H1 (cell line): Measurements from ENCODE around the gene EML1. TPM values are rescaled to one million over a fixed set of nuclear protein-coding genes. Genes with fewer than 3 reads are reported as not detected.
A peak's percentile ranks its signal among the peaks of the same experiment; 100 is the strongest.

ENCODE experiments used
- CTCF ChIA-PET: fragments of 300-600 bp; sonication (Branson Sonifier 250); formaldehyde crosslinking; loops from one replicate; lab custom pipeline; 2021; ENCODE audit not compliant: partially characterized antibody; lab: Charles Lee
- POLR2A ChIA-PET: fragments of 300-600 bp; sonication (Branson Sonifier 250); formaldehyde crosslinking; loops from one replicate; lab custom pipeline; 2021; ENCODE audit warnings: inconsistent platforms; ENCODE audit not compliant: partially characterized antibody; lab: Charles Lee
- DNase-seq, 2 experiments: peaks; one replicate each; pipeline versions ENCODE4 v3.0.0 to v3.0.0-alpha.2; 2010 to 2022; ENCODE audit warnings: low spot score in 2 of 2, low read depth in 1 of 2, mixed read lengths in 1 of 2
- FAIRE-seq: peaks from 2 replicates; lab custom pipeline; 2011; peaks lifted over from hg19 to GRCh38; lab: Jason Lieb, UNC
- H2AFZ ChIP-seq: 2 replicates; pipeline ENCODE4 v1.8.1; 2012; ENCODE audit warnings: low read length, inconsistent platforms
- H2AK5ac ChIP-seq: 2 replicates; pipeline ENCODE4 v1.6.1; 2013; ENCODE audit warnings: low read depth, low read length
- H2BK120ac ChIP-seq: replicated peaks from 2 replicates; pipeline ENCODE3; 2013; ENCODE audit warnings: low read depth, low read length, inconsistent platforms
- H2BK12ac ChIP-seq: 2 replicates; pipeline ENCODE4 v1.6.1; 2013; ENCODE audit warnings: low read depth, low read length
- H2BK15ac ChIP-seq: 2 replicates; pipeline ENCODE4 v1.6.1; 2013; ENCODE audit warnings: low read length
- H2BK20ac ChIP-seq: 2 replicates; pipeline ENCODE4 v1.6.1; 2013; ENCODE audit warnings: low read length
- H2BK5ac ChIP-seq: 2 replicates; pipeline ENCODE4 v1.6.1; 2013; ENCODE audit warnings: low read depth, low read length
- H3K14ac ChIP-seq: 2 replicates; pipeline ENCODE4 v1.6.1; 2013; ENCODE audit warnings: inconsistent platforms; ENCODE audit not compliant: insufficient read length
- H3K18ac ChIP-seq: 2 replicates; pipeline ENCODE4 v1.6.1; 2013; ENCODE audit warnings: low read length; ENCODE audit errors: extremely low read depth
- H3K23ac ChIP-seq: 2 replicates; pipeline ENCODE4 v1.6.1; 2013; ENCODE audit warnings: inconsistent platforms; ENCODE audit not compliant: insufficient read length
- H3K23me2 ChIP-seq: 2 replicates; pipeline ENCODE4 v1.6.1; 2013; ENCODE audit warnings: low read depth, low read length
- H3K27ac ChIP-seq: 2 replicates; pipeline ENCODE4 v1.6.1; 2011; ENCODE audit warnings: low read depth, low read length, inconsistent platforms
- H3K27me3 ChIP-seq, 4 experiments: replicated peaks in 1 of 4; 1 replicate in 1 of 4; 2 replicates in 3 of 4; pipeline versions ENCODE4 v1.6.1 to v1.8.1; 2011 to 2013; ENCODE audit warnings: low read length in 3 of 4, mild to moderate bottlenecking in 3 of 4, inconsistent platforms in 2 of 4, mixed read lengths in 2 of 4, moderate library complexity in 1 of 4; ENCODE audit not compliant: control insufficient read depth in 3 of 4, insufficient read depth in 3 of 4; ENCODE audit errors: extremely low read depth in 1 of 4
- H3K36me3 ChIP-seq, 4 experiments: 2 replicates each; pipeline versions ENCODE4 v1.6.1 to v1.8.1; 2011 to 2013; ENCODE audit warnings: mild to moderate bottlenecking in 4 of 4, low read length in 3 of 4, moderate library complexity in 2 of 4, control low read depth in 1 of 4, inconsistent platforms in 1 of 4; ENCODE audit not compliant: insufficient read depth in 4 of 4, control insufficient read depth in 2 of 4
- H3K4ac ChIP-seq: replicated peaks from 2 replicates; pipeline ENCODE3; 2013; ENCODE audit warnings: low read length, low read depth, mixed read lengths, inconsistent platforms; ENCODE audit not compliant: insufficient read length
- H3K4me1 ChIP-seq, 4 experiments: replicated peaks in 1 of 4; 1 replicate in 1 of 4; 2 replicates in 3 of 4; pipeline versions ENCODE4 v1.6.1 to v1.8.1; 2011 to 2013; ENCODE audit warnings: low read length in 3 of 4, inconsistent platforms in 2 of 4, mixed read lengths in 1 of 4; ENCODE audit not compliant: insufficient read depth in 4 of 4, control insufficient read depth in 3 of 4
- H3K4me2 ChIP-seq, 2 experiments: 2 replicates each; pipeline versions ENCODE4 v1.6.1 to v1.8.1; 2011 to 2013; ENCODE audit warnings: low read depth in 2 of 2, low read length in 2 of 2, control low read depth in 1 of 2, inconsistent platforms in 1 of 2, mild to moderate bottlenecking in 1 of 2; ENCODE audit not compliant: insufficient read depth in 1 of 2
- H3K4me3 ChIP-seq, 4 experiments: fragments of 200-600, 300-600 bp in 1 of 4; sonication (generic), shearing (Covaris generic), sonication (Bioruptor Twin) in 1 of 4; 2 replicates each; pipeline versions ENCODE4 v1.5.1 to v1.8.1; 2011 to 2016; ENCODE audit warnings: low read length in 4 of 4, low read depth in 3 of 4, control low read depth in 2 of 4, inconsistent platforms in 2 of 4, mild to moderate bottlenecking in 2 of 4, mixed read lengths in 1 of 4, moderate library complexity in 1 of 4; ENCODE audit not compliant: insufficient read depth in 2 of 4; ENCODE audit errors: extremely low read depth in 1 of 4
- H3K56ac ChIP-seq: replicated peaks from 2 replicates; pipeline ENCODE3; 2013; ENCODE audit warnings: low read depth, mild to moderate bottlenecking, mixed read lengths, low read length, inconsistent platforms; ENCODE audit not compliant: insufficient read length
- H3K79me1 ChIP-seq: 2 replicates; pipeline ENCODE4 v1.6.1; 2013; ENCODE audit warnings: low read depth, low read length, control low read depth
- H3K79me2 ChIP-seq, 2 experiments: 2 replicates each; pipeline versions ENCODE4 v1.6.1 to v1.8.1; 2012 to 2013; ENCODE audit warnings: low read length in 2 of 2, mild to moderate bottlenecking in 2 of 2, inconsistent platforms in 1 of 2; ENCODE audit not compliant: insufficient read depth in 2 of 2, control insufficient read depth in 1 of 2
- H3K9ac ChIP-seq, 4 experiments: replicated peaks in 1 of 4; 1 replicate in 1 of 4; 2 replicates in 3 of 4; pipeline versions ENCODE4 v1.6.1 to v1.8.1; 2011 to 2013; ENCODE audit warnings: low read depth in 3 of 4, low read length in 3 of 4, control low read depth in 2 of 4, mild to moderate bottlenecking in 2 of 4, moderate library complexity in 2 of 4, inconsistent platforms in 1 of 4; ENCODE audit errors: extremely low read depth in 1 of 4
- H3K9me3 ChIP-seq, 2 experiments: 2 replicates each; pipeline versions ENCODE4 v1.6.1 to v1.8.1; 2012 to 2013; ENCODE audit warnings: mild to moderate bottlenecking in 2 of 2, moderate library complexity in 2 of 2, control low read depth in 1 of 2, inconsistent platforms in 1 of 2, low read depth in 1 of 2, low read length in 1 of 2, mixed read lengths in 1 of 2; ENCODE audit not compliant: insufficient read depth in 2 of 2
- H4K20me1 ChIP-seq, 2 experiments: replicated peaks in 1 of 2; 2 replicates each; pipeline versions ENCODE3 to v1.8.1; 2011 to 2013; ENCODE audit warnings: inconsistent platforms in 2 of 2, low read length in 2 of 2, mild to moderate bottlenecking in 1 of 2; ENCODE audit not compliant: insufficient read depth in 2 of 2, control insufficient read depth in 1 of 2
- H4K5ac ChIP-seq: 2 replicates; pipeline ENCODE4 v1.6.1; 2013; ENCODE audit warnings: low read length, low read depth, mixed read lengths, inconsistent platforms; ENCODE audit not compliant: insufficient read length
- H4K8ac ChIP-seq: 2 replicates; pipeline ENCODE4 v1.8.0; 2013; ENCODE audit warnings: mild to moderate bottlenecking, moderate library complexity, low read length, inconsistent platforms; ENCODE audit not compliant: insufficient read depth; ENCODE audit errors: extremely low read depth
- H4K91ac ChIP-seq: replicated peaks from 2 replicates; pipeline ENCODE3; 2013; ENCODE audit warnings: low read length, mixed read lengths, inconsistent platforms; ENCODE audit not compliant: insufficient read length
- WGBS, 2 experiments: shearing (Covaris generic) in 1 of 2; methylation state at CpG; one replicate each; pipeline versions ENCODE4 v1.1.6 to v1.1.7; 2013 to 2015; ENCODE audit warnings: low lambda C conversion rate in 2 of 2, mixed read lengths in 2 of 2, inconsistent platforms in 1 of 2, low coverage in 1 of 2, missing lambda C conversion rate in 1 of 2; ENCODE audit not compliant: insufficient replicate concordance in 2 of 2, insufficient coverage in 1 of 2, insufficient read length in 1 of 2; ENCODE audit errors: extremely low coverage in 1 of 2, missing lambda C conversion rate in 1 of 2; 5-methylcytosine and 5-hydroxymethylcytosine counted together
- polyA plus RNA-seq, 7 experiments: library from polyadenylated mRNA; depleted of rRNA in 3 of 7; stranded (reverse) in 5 of 7; unstranded in 2 of 7; fragments of >200 nt in 5 of 7; fragments of 200-250 nt in 2 of 7; gene quantifications; 1 replicate in 5 of 7; 2 replicates in 1 of 7; 4 replicates in 1 of 7; pipeline versions ENCODE4 v1.2.1 to v1.2.3, GENCODE V29; 2011 to 2013; ENCODE audit warnings: missing spikeins in 2 of 7, mixed read lengths in 2 of 7
- total RNA-seq: library from RNA; stranded (reverse); fragmentation: NEBNext Ultra II Directional; extraction: Animal tissue kit (Norgen Biotek cat#: 25700); gene quantifications from 2 replicates; pipeline ENCODE4 v1.2.1, GENCODE V29; 2021

The EML1 gene
- total and polyA plus RNA-seq, 2 of the 8 experiments (the other 6 are each of a cell fraction or from before 2014, with no cell fraction given) = 11.1 to 24.7 TPM

GRCh38 chr14:99758872-99759545 is 34.2 kb upstream of the EML1 start:
- DNase-seq = no peak
- H4K8ac ChIP-seq = no peak overlapping the region
- no peak overlapping the region for H3K9ac ChIP-seq
- no peak overlapping the region for H3K14ac ChIP-seq
- no peaks in the 10 kb centered on the region for H3K27me3 ChIP-seq
- H3K23me2 ChIP-seq = no peaks in the 10 kb centered on the region
- no peak for FAIRE-seq
- H3K4me1 ChIP-seq = peaks cover 0 to 16% (median 7%) of the 10 kb centered on the region in 4 experiments; a peak in 6 of 7 replicates
- ChIA-PET CTCF (interaction anchor here (0.6 to 2.4 kb wide), 8 partner anchors 9 to 212 kb away, joined by 3 to 10 read pairs (median 5); no protein-coding TSS in a partner anchor), POLR2A (interaction anchor here (0.9 kb wide), 1 partner anchor 11 kb away, joined by 3 read pairs; no protein-coding TSS in a partner anchor)
- 0 out of 2 replicates have a peak overlapping the region, but pooled peaks have one; percentile 83 for H2BK15ac ChIP-seq
- no peak overlapping the region for H2BK20ac ChIP-seq
- H3K9me3 ChIP-seq = no peaks in the 10 kb centered on the region
- no peak overlapping the region for H2BK120ac ChIP-seq
- H3K27ac ChIP-seq = no peak overlapping the region
- no peak overlapping the region for H4K5ac ChIP-seq
- H3K4ac ChIP-seq = no peak overlapping the region
- H3K18ac ChIP-seq = no peak overlapping the region
- no peak overlapping the region for H2AK5ac ChIP-seq
- H3K36me3 ChIP-seq = no peaks in the 10 kb centered on the region
- H2BK5ac ChIP-seq = 0 out of 2 replicates have a peak overlapping the region, but pooled peaks have one; percentile 18
- WGBS, 2 experiments = 88% methylated on average over 7 of the region's 7 CpGs; no CpG with 5 or more reads in 1 of the 2 experiments
- H2BK12ac ChIP-seq = peak overlapping the region; percentile 77; the same call in 1 of the 2 replicates
- no peaks in the 10 kb centered on the region for H4K20me1 ChIP-seq
- peak overlapping the region in 1 of 2 experiments; percentile 8; a peak in 1 of 4 replicates for H3K4me2 ChIP-seq
- H3K79me2 ChIP-seq = no peaks in the 10 kb centered on the region
- no peak overlapping the region for H3K56ac ChIP-seq
- no peak overlapping the region for H4K91ac ChIP-seq
- no peaks in the 10 kb centered on the region for H3K79me1 ChIP-seq
- H2AFZ ChIP-seq = no peak overlapping the region
- H3K23ac ChIP-seq = no peak overlapping the region
- H3K4me3 ChIP-seq = no peak overlapping the region
